Dedifferentiated amniotic fluid mesenchymal stem cell (primary cell): ENCODE data around the gene GRIK4.
"Not testable (repeated sequence)": the region's sequence is repeated elsewhere in the genome, so short reads cannot be mapped to it uniquely, and the experiment has no call there.

Experiments
- DNase-seq: peaks from one replicate; pipeline ENCODE4 v3.0.0-alpha.2; 2016; ENCODE audit errors: extremely low spot score

The GRIK4 gene

GRCh38 chr11:120995184-120995583 lies 483.6 kb downstream of the GRIK4 start:
- DNase-seq = no peak

- no peak for DNase-seq
These were observed 485.4 kb downstream of the GRIK4 start for GRCh38 chr11:120996973-120997372.

GRCh38 chr11:120998581-120998980 lies 487.0 kb downstream of the GRIK4 start:
- DNase-seq = no peak

DNA sequence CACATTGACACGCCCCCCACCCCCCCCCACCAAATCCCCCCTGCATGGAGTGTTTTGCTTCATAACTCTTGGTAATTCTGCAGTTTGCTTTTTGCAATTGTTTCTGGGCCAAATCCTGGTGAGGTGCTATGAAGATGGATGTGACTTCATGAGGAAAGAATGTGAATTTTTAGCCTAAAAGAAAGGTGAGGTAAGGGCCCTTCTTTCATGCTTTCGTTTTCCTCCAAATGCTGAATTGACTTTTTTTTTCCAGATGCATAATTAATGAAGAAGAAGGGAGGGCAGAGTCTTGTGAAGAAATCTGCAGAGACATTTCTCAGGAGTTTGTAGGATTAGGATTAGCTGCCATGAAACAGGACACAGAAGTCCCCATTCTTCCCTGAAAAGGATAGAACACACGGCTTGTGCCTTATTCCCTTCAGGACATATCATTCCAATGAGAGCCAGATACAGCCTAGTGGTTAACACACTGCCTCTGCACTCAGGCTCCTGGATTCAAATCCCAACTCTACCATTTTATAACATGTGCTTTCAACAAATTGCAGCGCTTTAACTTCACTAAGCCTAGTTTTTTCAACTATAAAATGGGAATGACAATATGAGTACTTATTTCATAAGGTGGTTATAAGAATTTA lies 492.8 kb downstream of the GRIK4 start:
- DNase-seq = no peak

DNA sequence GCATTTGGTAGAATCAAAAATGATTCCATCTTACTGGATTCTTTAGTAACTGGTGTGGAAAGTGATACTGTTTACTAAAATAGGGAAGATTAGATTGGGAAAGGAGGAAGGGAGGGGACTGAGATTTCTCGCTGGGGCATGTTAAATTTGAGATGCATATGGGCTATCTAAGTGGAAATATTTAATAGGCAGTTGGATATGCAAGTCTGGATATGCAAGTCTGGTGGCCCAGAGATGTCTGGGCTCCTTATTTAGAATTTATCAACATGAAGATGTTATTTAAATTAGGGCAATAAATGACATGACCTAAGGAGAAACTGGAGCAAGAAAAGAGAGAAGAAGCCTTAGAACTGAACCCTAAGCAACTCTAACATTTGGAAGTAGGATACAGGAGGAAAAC lies 495.4 kb downstream of the GRIK4 start:
- no peak for DNase-seq

DNA sequence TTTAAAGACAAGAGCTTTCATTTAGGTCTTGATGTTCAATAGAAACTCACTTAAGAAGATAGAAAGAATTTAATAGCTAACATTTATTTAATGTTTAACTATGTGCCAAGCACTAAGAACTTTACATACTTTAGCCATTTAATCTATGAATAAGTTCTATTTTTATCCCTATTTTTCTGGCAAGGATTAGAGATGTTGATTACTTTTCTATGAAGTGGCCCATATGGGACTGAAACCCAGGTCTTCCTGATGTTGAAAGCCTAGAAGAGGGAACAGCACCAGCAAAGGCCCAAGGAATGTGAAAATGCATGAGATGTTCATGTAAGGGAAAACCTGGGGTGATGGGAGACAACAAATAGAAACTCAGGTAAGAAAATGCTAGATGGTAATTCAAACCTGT lies 497.0 kb downstream of the GRIK4 start:
- no peak for DNase-seq

DNA sequence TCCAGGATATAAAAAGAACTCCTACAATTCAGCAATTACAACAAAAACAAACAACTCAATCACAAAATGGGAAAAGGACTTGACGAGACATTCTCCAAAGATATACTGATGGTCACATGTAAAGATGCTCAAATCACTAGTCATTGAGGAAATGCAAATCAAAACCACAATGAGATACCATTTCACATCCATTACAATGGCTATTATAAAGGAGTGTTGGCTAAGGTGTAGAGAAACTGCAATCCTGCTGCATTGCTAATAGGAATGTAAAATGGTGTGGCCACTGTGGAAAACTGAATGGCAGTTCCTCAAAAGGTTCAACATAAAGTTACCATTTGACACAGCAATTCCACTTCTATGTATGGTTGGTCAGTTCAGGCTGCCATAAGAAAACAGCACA lies 500.5 kb downstream of the GRIK4 start:
- DNase-seq = no peak

- DNase-seq = no peak
These were observed 507.2 kb downstream of the GRIK4 start for GRCh38 chr11:121018746-121019145.

GRCh38 chr11:121021718-121022117 lies 510.2 kb downstream of the GRIK4 start:
- not testable (repeated sequence) for DNase-seq

- peak; percentile 78 for DNase-seq
These were observed 512.6 kb downstream of the GRIK4 start, which contains the start of gene TBCEL for GRCh38 chr11:121023848-121024751. TSS of gene TBCEL (plus strand) at chr11:121024102. CDS start at chr11:121045691, 21,589 bp downstream.

GRCh38 chr11:121024989-121025388 lies 513.4 kb downstream of the GRIK4 start:
- DNase-seq = peak; percentile 31

GRCh38 chr11:121029153-121029552 lies 517.6 kb downstream of the GRIK4 start:
- DNase-seq = no peak

- DNase-seq = no peak
These were observed 518.4 kb downstream of the GRIK4 start for GRCh38 chr11:121029813-121030445.

GRCh38 chr11:121031167-121031566 lies 519.6 kb downstream of the GRIK4 start:
- DNase-seq = no peak

DNA sequence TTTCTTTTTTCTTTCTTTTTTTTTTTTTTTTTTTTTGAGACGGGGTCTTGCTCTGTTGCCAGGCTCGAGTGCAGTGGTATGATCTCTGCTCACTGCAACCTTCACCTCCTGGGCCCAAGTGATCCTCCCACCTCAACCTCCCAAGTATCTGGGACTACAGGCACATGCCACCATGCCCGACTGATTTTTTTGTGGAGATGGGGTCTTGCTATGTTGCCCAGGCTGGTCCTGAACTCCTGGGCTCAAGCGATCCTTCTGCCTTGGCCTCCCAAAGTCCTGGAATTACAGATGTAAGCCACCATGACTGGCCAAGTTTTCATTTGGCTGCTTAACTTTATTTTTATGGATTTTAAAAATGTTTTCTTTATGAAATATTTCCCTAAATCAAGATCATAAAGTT lies 520.1 kb downstream of the GRIK4 start:
- DNase-seq = not testable (repeated sequence)

DNA sequence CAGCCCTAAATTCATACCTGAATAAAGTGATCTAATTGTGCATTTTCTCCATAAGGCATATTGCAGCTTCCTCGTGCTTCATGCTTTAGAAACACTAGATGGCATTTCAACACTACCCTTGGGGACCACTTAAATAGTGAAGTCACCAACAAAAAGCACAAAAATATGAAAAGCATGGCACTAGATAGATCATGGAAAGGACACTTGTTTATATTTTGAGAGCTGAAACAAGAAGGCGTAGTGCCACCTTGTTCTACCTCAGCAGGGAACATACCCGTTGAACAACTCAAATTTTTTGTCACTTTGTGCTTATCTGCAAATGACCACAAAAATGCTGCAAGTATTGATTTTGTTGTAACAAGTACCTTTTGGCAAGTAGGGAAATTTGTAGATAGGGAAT lies 521.0 kb downstream of the GRIK4 start:
- DNase-seq = no peak

DNA sequence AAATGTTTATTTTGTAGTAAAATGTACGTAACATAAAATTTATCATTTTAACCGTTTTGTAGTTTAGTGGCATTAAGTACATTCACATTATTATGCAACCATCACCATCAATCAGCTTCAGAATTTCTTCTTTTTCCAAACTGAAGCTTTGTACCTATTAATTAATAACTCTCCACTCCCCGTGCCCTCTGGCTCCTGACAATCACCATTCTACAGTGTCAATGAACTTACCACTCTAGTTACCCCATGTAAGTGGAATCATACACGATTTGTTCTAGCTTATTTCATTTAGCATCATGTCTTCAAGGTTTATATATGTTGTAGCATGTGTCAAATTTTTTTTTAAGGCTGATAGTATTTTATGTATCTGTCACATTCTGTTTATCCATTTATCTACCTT lies 522.1 kb downstream of the GRIK4 start:
- no peak for DNase-seq

GRCh38 chr11:121035169-121035755 lies 523.7 kb downstream of the GRIK4 start:
- no peak for DNase-seq

- no peak for DNase-seq
These were observed 524.2 kb downstream of the GRIK4 start for GRCh38 chr11:121035780-121036179.

DNA sequence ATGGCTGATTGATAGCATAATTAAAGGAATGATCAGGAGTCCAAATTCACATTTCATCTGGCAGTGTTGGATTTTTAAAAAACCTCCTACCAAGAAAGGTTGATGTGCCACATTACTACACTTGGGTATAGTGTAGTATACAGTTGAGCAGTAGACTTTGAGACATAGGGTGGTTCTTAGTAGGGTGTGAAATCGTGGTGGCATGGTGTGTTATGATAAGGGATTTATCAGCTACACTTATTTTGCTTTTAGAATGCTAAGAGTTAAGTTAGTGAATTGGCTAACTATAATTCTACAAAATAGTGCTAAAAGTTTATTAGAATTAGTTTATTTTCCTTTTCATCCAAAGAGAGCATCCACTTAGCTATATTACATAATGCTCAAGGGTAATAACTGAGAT lies 525.5 kb downstream of the GRIK4 start:
- no peak for DNase-seq
